Stimulated activated CD8-positive, alpha-beta memory T cell treated with anti-CD3 and anti-CD28 coated beads, Interleukin-15, amount 100 ng/mL, for 48 hours (primary cell): ENCODE data around the gene ALG1L2.
"Not testable (repeated sequence)": the region's sequence is repeated elsewhere in the genome, so short reads cannot be mapped to it uniquely, and the experiment has no call there.

Experiments
- DNase-seq, 2 donors: peaks; one replicate each; pipeline ENCODE4 v3.0.0-alpha.2; 2020; ENCODE audit warnings: low read depth in 2 of 2

Gene ALG1L2

DNA sequence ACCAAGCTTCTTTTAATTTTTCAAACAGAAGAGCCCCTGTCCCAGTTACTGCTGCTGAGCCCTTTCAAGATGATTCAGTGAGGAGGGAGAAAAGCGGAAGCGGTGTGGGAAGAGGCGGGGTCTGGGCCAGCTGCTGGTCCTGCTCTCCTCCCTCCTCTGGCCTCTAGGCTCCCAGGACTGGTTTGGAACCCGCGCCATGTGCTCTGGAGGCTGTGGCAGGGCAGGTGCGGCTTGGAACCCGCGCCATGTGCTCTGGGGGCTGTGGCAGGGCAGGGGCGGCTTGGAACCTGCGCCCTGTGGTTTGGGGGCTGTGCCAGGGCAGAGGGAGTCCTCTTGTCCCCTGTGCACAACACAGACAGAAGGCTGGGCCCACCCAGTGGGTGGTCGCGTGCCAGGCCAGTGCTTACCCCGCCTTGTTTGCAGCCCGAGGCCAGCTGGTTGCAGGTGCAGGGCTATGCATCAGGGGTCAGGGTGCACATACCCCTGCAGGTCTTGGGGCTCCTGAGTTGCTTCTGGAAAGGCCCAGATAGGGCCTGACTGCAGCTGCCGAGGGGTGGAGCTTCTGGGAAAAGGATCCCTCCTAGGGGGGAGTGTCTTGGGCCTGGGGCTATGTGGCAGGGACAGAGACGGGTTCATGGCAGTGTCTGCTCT lies 12.2 kb downstream of the ALG1L2 start:
- peak in 1 of 2 donors; percentile 27 for DNase-seq

DNA sequence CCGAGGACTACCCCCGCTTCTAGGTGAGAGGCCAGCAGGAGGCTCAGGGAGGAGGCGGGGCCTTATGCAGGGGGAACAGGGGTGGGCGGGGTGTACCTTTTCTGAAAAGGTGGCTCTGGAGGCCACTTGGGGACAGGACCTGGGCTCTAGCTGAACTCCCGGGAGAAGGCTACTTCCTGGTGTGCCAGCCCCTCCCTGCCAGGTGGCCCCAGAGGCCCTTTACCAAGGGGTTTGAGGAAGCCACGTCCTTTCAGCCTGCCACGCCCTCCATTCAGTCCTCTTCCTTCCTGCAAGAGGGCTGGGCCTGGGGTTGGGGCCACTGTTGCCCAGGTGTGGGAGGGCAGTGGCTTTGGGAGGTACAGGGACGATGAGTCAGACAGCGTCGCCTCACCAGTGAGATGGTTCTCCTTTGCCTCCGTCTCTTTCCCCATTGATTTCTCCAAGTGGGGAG lies 12.9 kb downstream of the ALG1L2 start:
- peak; percentile 27 to 34 for DNase-seq

DNA sequence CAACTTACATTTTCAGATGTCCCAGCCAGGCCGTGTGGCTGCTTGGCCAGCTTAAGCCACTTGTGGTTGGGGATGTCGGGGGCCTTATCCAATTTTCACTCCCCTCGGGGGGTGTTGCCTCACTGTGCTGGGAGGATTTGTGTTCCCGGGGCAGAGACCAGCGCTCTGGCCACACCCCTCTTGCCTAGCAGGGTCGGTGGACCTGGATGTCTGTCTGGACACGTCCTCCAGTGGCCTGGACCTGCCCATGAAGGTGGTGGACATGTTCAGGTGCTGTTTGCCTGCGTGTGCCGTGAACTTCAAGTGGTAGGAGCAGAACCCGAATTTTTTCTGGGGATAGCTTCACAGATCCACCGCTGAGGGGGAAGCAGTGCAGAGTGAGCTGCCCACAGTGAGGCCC lies 14.2 kb downstream of the ALG1L2 start:
- not testable (repeated sequence) for DNase-seq

DNA sequence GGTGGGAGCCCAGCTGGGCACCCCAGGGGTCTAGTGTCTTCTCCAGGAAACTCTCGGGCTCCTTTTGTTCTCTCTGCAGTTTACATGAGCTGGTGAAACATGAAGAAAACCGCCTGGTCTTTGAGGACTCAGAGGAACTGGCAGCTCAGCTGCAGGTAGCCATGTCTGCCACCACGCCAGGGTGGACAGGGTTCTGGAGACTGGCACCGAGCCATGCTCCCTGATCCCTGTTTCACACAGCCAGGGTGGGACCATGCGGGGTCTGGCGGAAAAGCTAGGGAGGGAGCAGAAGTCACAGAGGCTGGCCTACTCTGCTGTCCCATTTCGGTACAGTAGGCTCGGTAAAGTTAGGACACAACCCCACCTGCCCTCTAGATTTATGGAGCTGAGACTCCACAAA lies 15.5 kb downstream of the ALG1L2 start:
- not testable (repeated sequence) for DNase-seq

DNA sequence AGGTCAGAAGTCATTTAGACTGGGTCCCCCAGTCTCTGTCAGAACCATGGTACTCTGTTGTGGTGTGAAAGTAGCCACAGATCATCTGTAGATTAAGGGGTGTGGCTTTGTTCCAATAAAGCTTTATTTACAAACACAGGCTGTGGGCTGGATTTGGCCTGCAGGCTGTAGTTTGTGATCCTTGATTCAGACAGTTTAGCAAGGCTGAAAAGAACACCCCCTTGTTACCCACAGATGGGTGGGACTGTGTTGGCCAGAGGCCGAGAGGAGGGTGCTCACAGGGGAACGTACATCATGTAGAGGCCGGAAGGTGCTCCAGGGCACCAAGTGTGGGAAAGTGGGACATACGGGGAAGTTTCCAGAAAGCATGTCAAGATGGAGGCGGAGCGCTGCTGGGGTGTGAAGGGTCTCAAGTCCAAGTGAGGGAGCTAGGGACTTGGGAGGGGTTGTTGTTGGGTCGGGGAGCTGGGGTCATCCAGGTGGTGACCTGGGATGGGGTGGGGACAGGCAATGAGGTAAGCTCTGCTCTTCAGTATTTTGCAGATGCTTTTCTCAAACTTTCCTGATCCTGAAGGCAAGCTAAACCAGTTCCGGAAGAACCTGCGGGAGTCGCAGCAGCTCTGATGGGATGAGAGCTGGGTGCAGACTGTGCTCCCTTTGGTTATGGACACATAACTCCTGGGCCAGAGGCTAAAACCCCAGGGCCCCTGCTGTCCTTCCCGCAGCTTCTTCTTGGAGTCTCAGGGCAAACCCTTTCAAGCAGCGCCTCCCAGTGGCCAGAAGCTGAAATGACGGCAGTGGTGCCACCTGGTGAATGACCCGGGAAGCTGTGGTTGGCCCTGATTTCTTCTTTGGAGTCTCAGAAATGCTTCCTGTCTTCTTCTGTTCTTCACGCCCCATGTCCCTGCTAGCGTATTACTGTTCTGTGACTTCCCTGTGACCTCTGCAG lies 16.3 kb downstream of the ALG1L2 start:
- DNase-seq: not testable (repeated sequence)

DNA sequence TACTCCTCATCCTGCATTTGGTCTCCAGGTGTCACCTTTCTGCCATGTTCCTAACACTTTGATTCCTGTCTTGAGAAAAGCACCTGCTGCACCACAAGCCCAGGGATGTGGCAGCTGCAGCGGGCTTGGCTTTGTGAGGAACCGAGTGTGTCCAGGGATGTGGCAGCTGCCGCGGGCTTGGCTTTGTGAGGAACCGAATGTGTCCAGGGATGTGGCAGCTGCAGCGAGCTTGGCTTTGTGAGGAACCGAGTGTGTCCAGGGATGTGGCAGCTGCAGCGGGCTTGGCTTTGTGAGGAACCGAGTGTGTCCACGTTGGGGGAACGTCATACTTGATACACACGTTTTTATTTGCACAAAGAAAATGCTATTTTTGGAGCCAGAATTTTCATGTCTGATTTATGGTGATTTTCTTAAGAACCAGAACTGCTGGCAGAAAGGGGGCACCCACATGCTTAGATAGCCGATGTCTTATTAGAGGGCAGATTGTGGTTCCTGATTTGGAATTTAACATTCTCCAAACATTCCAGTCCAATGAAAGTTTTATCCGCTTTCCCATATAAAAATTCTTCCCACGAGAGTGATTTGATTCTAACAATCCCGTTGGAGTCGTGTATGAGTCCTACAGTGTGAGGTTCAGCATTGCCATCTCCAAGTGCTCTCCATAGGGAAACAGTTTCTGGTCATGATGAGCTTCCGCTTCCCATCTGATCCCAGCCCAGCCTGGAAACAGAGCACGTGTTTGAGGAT lies 17.2 kb downstream of the ALG1L2 start:
- not testable (repeated sequence) for DNase-seq

DNA sequence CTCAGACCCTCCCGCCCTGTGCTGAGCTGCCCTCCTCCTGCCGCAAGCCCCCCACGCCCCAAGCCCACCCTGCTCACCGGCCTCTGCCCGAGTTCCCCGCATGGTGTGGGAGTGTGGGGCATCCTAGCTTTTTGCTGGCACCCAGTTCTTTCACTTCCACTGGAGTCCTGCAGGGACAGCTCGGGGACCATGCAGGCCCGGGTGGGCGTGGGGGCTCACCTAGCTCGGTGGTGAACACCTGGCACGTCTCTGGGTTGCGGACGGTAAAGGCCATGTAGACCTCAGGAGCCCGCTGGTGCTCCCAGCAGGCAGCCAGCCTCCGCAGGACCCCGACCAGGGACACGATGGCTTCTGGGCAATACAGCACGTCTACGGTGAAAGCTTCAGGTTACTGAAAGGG lies 20.9 kb downstream of the ALG1L2 start:
- not testable (repeated sequence) for DNase-seq

DNA sequence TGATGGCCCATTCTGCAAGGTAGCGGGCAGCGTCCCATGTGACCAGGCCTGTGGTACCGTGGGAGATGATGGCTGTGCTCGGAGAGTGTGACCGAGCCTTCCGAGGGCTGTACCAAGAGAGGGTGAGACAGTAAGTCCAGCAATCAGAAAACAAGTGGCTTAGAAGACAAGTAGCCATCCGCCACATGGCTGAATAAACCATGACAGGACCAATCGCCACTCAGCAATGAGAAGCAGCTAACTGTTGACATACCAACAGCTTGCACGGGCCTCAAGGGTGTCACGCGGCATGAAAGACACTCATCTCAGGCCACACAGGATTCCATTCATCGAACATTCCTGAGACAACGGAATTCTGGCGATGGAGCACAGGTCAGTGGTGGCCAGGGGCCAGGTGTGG lies 22.6 kb downstream of the ALG1L2 start:
- not testable (repeated sequence) for DNase-seq

DNA sequence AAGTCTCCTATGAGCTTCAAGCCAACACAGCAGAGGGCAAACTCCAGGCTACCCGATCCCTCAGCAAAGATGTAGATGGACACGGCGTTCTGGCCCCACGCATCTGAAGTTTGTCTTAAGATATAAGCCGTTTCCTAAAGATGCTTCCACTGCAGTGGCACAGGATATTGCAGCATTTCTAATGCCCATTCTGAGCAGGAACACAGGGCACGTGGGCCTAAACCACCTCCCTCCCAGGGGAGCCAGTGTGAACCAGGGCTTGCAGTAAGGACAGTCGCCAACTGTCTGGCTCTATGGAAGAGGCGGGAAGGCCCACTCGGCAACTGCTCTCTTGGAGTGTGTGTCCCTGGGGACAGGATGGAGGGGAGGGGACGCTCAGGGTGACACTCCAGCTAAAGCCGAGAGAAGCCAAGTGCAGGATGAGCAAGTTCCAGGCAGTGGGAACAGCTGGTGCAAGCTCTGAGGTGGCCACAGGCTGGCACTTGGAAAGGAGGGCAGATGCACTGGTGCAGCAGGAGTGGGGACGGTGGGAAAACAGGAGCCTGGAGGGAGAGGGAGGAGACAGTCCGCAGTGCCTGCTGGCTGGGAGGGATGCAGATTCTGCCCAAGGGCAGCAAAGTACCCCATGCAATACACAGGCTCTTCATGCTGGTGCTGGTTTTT lies 25.8 kb downstream of the ALG1L2 start:
- not testable (repeated sequence) for DNase-seq

DNA sequence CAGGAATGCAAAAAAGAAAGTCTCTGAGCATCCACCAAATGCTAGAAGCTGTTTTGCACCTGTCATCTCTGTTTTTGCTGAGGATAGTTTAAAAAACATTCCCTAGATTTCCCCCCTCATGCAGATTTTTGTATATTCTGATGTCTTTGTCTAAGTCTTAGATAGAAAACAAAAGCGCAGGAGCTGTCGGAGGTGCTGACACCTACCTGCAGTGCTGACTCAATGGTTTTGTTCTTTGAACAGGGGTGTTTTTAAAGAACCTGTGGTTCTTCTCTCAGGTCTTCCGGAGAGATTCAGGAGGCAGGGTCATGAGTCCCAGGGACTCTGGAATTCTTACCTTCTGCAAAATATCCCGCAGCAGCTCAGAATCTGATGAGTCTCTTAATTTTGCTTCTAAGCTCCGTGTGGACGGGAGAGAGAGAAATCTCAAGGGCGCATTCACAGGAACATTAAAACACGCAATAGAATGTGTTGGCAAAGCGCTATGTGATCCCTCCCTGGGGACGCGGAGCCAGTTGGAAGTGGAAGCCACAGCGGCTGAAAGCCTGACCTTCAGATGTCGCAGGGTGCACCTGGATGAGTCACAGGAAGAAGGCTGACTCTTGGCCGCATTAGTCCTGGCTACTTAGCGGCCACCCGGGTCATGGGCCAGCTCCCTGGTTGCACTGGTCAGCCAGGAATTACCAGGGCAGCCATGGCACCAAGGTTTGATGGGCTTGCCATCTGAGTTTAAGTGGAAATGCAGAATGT lies 27.4 kb downstream of the ALG1L2 start:
- not testable (repeated sequence) for DNase-seq

DNA sequence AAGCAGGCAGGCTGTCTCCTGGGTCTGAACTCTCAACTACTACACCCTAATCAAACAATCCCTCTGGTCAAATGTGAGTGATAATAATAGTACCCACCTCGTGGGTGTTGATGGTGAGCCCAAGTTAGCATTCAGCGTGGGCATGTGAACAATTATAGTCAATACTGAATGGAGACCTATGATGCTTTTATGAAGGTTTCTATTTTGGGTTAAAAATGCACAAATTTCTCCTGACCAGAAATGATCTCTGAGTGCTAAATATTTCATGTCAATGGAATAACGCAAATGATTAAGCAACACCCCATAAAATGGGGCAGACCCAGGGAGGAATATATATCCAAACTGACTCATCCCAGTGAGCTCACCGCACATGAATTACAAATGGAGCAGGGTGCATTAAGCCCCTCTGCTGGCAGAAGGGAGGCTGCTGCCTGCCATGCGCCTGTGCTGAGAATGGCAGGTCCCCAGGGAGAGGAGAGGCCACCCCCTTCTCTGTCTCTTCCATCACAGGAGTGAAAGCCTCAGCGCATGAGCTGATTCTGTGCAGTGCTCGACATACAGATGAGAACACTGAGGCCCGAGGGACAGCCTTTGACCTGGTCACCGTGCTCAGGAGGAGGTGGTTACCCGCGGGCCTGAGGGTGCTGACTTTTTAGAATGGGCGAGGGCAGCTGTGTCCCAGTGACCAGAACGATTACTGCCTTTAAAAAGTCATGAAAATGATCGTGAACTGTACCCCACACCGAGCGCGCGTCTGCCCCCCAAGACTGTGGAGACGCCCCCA lies 28.9 kb downstream of the ALG1L2 start:
- DNase-seq: not testable (repeated sequence)

DNA sequence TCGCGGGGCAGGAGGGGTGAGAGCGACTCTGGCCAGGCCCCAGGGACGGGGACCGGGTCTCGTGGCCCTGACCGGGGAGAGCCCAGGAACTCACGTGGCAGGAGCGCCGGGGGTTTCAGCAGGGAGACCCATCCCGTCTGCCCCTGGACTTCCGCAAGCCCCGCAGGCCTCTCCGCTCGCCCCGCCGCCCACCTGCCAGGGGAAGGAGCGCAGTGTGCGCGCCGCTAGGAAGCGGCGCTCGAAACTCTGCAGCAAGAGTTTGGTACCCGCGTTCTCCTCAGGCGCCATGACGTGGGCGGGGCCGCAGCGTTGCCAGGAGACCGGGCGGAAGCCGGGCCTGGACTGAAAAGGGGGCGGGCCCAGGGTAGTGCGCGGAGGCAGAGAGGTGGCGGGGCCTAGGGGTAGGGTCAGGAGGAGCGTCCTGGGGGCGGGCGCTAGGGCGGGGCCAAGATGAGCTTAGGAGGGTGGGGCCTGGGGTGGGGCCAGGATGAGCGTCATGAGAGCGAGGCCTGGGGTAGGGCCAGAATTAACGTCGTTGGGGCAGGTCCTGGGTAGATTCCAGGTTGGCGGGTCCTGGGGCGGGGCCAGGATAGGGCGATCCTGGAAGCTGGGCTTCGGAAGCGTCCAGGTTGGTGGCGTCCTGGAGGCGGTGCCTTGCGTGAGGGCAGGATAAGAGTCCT lies 29.7 kb downstream of the ALG1L2 start:
- DNase-seq: peak; percentile 97 to 98

DNA sequence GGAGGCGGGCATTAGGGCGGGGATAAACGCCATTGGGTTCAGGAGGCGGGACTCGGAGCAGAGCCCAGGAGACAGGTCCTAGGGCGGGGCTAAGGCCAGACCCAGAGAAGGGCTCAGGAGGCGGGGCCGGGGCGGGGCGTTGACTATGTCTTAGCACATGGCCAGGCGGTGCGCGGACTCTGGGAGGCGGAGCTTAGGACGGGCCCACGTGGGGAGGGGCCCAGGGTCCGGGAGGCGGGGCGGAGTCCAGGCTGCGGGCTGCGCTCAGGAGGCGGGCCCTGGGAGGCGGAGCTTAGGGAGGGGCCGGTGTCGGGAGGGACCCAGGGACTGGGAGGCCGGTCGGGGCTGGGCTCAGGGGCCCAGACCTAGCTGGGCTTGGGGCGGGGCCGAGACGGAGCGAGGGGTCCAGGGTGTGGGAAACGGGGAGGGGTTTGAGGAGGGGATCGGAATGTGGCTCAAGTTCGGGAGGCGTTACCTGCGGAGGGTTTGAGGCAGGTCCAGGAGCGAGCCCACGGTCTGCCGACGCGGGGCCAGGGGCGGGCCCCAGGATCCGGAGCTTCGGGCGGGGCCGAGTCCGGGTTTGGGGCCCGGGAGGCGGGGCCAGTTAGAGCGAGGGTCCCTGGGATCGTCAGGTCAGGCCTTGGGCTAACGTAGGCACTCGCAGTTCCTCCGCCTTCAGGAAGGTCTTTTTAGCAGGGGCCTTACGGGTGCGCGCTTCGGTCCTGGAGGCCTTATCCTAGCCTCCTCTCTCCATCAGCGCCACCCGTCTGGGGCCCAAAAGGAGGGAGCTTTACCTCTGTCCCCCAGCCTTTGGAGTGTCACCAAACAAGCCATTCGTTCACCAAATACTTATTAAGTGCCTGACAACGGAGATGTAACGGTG lies 30.5 kb downstream of the ALG1L2 start:
- peak; percentile 98 to 99 for DNase-seq

DNA sequence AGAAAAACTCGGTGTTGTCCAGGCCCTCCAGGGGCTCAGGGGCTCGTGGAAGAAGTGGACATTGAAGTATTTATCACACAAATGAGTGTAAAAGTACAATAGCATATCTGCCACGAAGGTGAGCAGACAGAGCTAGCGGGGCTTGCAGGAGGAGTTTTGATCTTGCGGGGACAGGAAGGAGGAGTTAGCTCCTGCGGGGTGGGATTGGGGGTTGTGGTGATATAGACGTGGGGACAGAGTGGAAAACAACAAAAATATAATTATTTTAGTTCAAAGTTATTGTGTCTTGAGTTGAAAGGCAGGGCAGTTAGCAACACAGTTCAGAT lies 31.1 kb downstream of the ALG1L2 start:
- not testable (repeated sequence) for DNase-seq

DNA sequence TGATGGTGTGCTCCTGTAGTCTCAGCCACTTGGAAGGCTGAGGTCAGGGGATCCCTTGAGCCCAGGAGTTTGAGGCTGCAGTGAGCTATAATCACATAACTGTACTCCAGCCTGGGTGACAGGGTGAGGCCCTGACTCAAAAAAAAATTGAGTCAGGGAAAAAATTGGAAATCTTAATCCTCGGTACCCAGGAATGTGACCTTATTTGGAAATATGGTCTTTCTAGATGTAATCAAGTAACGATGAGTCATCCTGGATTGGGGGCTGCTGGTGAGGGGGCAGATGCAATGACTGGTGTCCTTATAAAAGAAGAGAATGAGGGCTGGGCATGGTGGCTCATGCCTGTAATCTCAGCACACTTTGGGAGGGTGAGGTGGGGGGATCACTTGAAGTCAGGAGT lies 33.8 kb downstream of the ALG1L2 start:
- DNase-seq: not testable (repeated sequence)

DNA sequence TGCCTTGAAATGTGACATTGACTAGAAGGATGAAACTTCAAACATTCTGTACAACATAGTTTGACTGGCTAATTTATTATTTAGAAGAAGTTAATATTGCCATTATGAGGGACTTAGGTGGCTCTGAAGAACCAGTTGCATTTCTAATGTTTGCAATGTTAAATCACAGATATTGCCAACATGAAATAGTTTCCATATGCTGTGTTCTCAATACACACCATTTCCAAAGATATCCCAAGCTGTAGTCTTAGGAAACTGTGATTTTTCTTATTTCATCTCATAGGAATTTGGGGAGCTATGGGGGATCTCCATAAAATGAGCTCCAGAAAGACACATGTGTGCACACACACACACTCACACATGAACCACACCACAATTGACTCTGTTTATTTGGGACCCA lies 36.3 kb downstream of the ALG1L2 start:
- no peak for DNase-seq

DNA sequence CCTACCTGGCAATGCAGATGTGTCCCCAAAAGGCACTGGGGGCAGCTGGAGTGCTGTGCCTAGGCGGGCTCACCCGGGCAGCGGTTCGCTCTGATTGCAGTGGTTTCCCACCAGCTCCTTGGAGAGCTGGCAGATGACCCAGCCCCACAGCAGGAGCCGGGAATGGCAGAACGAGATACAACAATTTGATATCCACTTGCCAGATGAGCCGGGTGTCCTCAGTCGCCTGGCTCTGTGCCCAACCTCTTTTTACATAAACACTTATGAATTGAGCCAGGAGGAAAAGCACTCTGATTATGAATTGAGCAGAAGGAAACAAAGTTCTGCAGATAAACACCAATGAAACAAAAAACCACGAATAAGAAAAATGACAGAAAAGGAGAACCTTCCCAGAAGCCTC lies 38.2 kb downstream of the ALG1L2 start:
- not testable (repeated sequence) for DNase-seq

DNA sequence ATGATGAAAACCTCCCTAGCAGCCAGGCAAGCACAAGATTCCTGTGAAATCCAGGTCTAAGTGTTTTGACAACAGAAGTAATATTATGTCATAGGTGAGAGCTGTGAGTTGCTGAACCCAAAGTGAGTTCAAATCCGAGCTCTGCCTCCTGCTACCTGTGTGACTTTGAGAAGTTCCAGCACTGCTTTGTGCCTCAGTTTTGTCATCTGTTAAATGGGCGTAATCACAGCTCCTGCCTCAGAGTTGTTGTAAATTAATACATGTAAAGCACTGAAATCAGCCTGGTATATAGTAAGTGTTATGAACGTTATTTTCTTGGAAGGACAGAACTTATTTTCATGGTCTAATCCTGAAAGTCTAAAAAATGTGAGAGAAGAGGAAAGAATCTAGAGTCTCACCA lies 38.7 kb downstream of the ALG1L2 start:
- not testable (repeated sequence) for DNase-seq
